WTC11 (cell line): ENCODE data around the gene TM9SF4. TPM values are rescaled to one million over a fixed set of nuclear protein-coding genes. Genes with fewer than 3 reads are reported as not detected.

Experiments
- ATAC-seq: fragments of 200-7000 bp; cut with Tn5 transposase; 2 replicates; pipeline ENCODE4 v1.10.0; 2021; ENCODE audit warnings: mild to moderate bottlenecking, moderate library complexity
- CTCF ChIA-PET: fragments of 300-600 bp; sonication (Branson Sonifier 250); formaldehyde crosslinking; loops from one replicate; lab custom pipeline; 2021; ENCODE audit warnings: antibody characterized with exemption; lab: Charles Lee
- POLR2A ChIA-PET: fragments of 350-600 bp; sonication (Branson Sonifier 250); formaldehyde crosslinking; loops from one replicate; lab custom pipeline; 2021; ENCODE audit warnings: antibody characterized with exemption; lab: Charles Lee
- DNase-seq: peaks from one replicate; pipeline ENCODE4 v3.0.0; 2021; ENCODE audit warnings: low spot score
- H3K27ac Mint-ChIP-seq: 2 replicates; pipeline ENCODE4 v1.8.0; 2021; ENCODE audit warnings: mixed read lengths
- H3K27me3 Mint-ChIP-seq: 2 replicates; pipeline ENCODE4 v1.8.0; 2021; ENCODE audit warnings: low read depth, mild to moderate bottlenecking, moderate library complexity, mixed read lengths
- H3K36me3 Mint-ChIP-seq: 2 replicates; pipeline ENCODE4 v1.8.0; 2021; ENCODE audit warnings: mixed read lengths
- H3K4me1 Mint-ChIP-seq: 2 replicates; pipeline ENCODE4 v1.8.0; 2022; ENCODE audit warnings: mixed read lengths
- H3K4me3 Mint-ChIP-seq: 2 replicates; pipeline ENCODE4 v1.8.0; 2021; ENCODE audit warnings: mild to moderate bottlenecking, moderate library complexity, mixed read lengths
- H3K9me3 Mint-ChIP-seq: 2 replicates; pipeline ENCODE4 v1.8.0; 2021; ENCODE audit warnings: mixed read lengths
- ARID4B ChIP-seq: sonication (generic); formaldehyde crosslinking; IDR thresholded peaks from 2 replicates; pipeline ENCODE4 v1.8.0; 2023; ENCODE audit warnings: missing genetic modification reagents, mild to moderate bottlenecking, borderline replicate concordance
- E2F5 ChIP-seq: sonication (generic); formaldehyde crosslinking; IDR thresholded peaks from 2 replicates; pipeline ENCODE4 v1.8.1; 2022; ENCODE audit warnings: mild to moderate bottlenecking, moderate library complexity, missing genetic modification reagents
- FOXJ3 ChIP-seq: sonication (generic); formaldehyde crosslinking; IDR thresholded peaks from 2 replicates; pipeline ENCODE4 v1.9.0; 2021; ENCODE audit warnings: missing genetic modification reagents, mild to moderate bottlenecking, borderline replicate concordance
- GABPB1 ChIP-seq: sonication (generic); formaldehyde crosslinking; IDR thresholded peaks from 2 replicates; pipeline ENCODE4 v1.8.1; 2023; ENCODE audit warnings: mild to moderate bottlenecking, missing genetic modification reagents
- GRHL2 ChIP-seq: fragments of 250-450 bp; sonication (Bioruptor Pico); IDR thresholded peaks from 2 replicates; pipeline ENCODE4 v1.8.0; 2022; ENCODE audit warnings: mild to moderate bottlenecking, moderate library complexity; ENCODE audit not compliant: insufficient replicate concordance, severe bottlenecking
- GTF2I ChIP-seq: fragments of 250-450 bp; sonication (Bioruptor Pico); conservative IDR thresholded peaks from 2 replicates; pipeline ENCODE4 v1.4.0; 2021; ENCODE audit warnings: mild to moderate bottlenecking
- NR2C2 ChIP-seq: sonication (generic); formaldehyde crosslinking; IDR thresholded peaks from 2 replicates; pipeline ENCODE4 v1.8.0; 2022; ENCODE audit warnings: mild to moderate bottlenecking, missing genetic modification reagents
- TEAD1 ChIP-seq: sonication (generic); formaldehyde crosslinking; IDR thresholded peaks from 2 replicates; pipeline ENCODE4 v1.8.0; 2022; ENCODE audit warnings: mild to moderate bottlenecking, missing genetic modification reagents
- ZNF263 ChIP-seq: sonication (generic); formaldehyde crosslinking; IDR thresholded peaks from 2 replicates; pipeline ENCODE4 v1.8.1; 2022; ENCODE audit warnings: low read depth, mild to moderate bottlenecking, moderate library complexity, missing genetic modification reagents
- ZNF423 ChIP-seq: fragments of 250-450 bp; sonication (Bioruptor Pico); IDR thresholded peaks from 2 replicates; pipeline ENCODE4 v2.1.2; 2022; ENCODE audit warnings: mild to moderate bottlenecking, moderate library complexity
- total RNA-seq: library from RNA; stranded (reverse); gene quantifications from 3 replicates; pipeline ENCODE4 v1.2.3, GENCODE V29; 2021
- TF ChIP-seq, protein P1 (sequence below): fragments of 250-450 bp; sonication (Bioruptor Pico); IDR thresholded peaks from 2 replicates; pipeline ENCODE4 v1.8.0; 2021; ENCODE audit warnings: mild to moderate bottlenecking
- TF ChIP-seq, protein P2 (sequence below): sonication (generic); formaldehyde crosslinking; IDR thresholded peaks from 2 replicates; pipeline ENCODE4 v1.8.1; 2022; ENCODE audit warnings: low read depth, missing genetic modification reagents, borderline replicate concordance
- TF ChIP-seq, protein P3 (sequence below): fragments of 200-600 bp; IDR thresholded peaks from 2 replicates; pipeline ENCODE4 v1.8.0; 2022; ENCODE audit warnings: antibody characterized with exemption

TM9SF4 gene
- total RNA-seq, 1 experiment from 2014 or later: 44.8 TPM

DNA sequence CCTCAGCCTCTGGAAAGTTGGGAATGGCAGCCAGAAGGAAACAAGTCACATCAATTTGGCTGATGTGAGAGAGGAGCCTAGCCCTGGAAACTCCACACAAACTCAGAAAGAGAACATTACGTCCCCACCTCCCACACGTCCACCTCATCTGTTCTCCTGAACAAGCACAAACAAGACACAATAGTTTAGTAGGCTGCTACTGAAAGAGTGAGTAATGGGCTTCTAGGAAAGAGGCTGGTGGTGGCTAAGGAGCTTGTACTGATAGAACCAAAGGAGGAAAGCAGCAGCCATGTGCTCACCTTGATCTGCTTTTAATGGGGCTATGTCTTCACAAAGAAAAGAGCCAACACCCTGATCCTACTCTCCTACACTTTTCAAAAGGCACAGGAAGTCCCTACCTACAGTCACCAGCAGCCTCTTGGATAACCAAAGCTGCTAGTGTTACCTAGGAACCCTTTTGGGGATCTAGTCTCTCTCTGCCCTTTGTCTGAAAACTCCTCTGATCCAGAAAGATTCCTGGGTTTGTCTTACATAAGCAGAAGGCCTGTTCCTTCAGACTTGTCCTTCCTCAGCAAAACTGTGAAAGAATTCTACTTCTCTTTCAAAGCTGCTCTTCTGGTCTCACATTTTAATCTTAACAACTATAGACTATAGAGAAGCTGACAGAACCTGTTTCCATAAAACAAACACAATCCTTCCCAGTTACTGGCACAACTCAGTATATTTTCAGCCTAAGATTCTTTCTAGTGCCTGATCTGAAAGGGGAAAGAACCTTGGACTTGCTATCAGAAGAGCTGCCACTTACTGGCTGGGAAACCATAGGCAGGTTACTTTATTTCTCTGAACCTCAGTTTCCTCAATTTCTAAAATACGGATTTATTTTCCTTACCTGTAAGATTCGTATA lies 94.9 kb downstream of the TM9SF4 start (continued):
- no peak for TF ChIP-seq ARID4B (CRISPR knock-in tag)

GRCh38 chr20:32205110-32205842 lies 95.8 kb downstream of the TM9SF4 start:
- Mint-ChIP-seq H3K4me1 (peaks cover 54% of the 10 kb centered on the region), H3K9me3 (no peaks in the 10 kb centered on the region), H3K36me3 (peaks cover 16% of the 10 kb centered on the region), H3K27ac (peak overlapping the region; percentile 71), H3K4me3 (peak overlapping the region; percentile 98), H3K27me3 (no peaks in the 10 kb centered on the region)
- DNase-seq (no peak), ATAC-seq (no peak)
- CTCF ChIA-PET: interaction anchor here (0.6 to 1.4 kb wide), 3 partner anchors 50 to 352 kb away, joined by 3 read pairs; no protein-coding TSS in a partner anchor
- TF ChIP-seq NR2C2 (CRISPR knock-in tag): no peak
- 0 out of 2 replicates have a peak, but pooled peaks have one; percentile 21 for TF ChIP-seq GABPB1
- POLR2A ChIA-PET: no interaction called here

- TF ChIP-seq ZNF423 (CRISPR knock-in tag) (no peak), FOXJ3 (CRISPR knock-in tag) (no peak), GRHL2 (CRISPR knock-in tag) (no peak), ZNF263 (no peak), TEAD1 (CRISPR knock-in tag) (no peak), GTF2I (CRISPR knock-in tag) (no peak), E2F5 (CRISPR knock-in tag) (no peak)
- TF ChIP-seq, protein P1, sequence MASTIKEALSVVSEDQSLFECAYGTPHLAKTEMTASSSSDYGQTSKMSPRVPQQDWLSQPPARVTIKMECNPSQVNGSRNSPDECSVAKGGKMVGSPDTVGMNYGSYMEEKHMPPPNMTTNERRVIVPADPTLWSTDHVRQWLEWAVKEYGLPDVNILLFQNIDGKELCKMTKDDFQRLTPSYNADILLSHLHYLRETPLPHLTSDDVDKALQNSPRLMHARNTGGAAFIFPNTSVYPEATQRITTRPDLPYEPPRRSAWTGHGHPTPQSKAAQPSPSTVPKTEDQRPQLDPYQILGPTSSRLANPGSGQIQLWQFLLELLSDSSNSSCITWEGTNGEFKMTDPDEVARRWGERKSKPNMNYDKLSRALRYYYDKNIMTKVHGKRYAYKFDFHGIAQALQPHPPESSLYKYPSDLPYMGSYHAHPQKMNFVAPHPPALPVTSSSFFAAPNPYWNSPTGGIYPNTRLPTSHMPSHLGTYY (CRISPR knock-in tag): no peak
- TF ChIP-seq, protein P2, sequence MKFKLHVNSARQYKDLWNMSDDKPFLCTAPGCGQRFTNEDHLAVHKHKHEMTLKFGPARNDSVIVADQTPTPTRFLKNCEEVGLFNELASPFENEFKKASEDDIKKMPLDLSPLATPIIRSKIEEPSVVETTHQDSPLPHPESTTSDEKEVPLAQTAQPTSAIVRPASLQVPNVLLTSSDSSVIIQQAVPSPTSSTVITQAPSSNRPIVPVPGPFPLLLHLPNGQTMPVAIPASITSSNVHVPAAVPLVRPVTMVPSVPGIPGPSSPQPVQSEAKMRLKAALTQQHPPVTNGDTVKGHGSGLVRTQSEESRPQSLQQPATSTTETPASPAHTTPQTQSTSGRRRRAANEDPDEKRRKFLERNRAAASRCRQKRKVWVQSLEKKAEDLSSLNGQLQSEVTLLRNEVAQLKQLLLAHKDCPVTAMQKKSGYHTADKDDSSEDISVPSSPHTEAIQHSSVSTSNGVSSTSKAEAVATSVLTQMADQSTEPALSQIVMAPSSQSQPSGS (CRISPR knock-in tag): no peak
- TF ChIP-seq, protein P3, sequence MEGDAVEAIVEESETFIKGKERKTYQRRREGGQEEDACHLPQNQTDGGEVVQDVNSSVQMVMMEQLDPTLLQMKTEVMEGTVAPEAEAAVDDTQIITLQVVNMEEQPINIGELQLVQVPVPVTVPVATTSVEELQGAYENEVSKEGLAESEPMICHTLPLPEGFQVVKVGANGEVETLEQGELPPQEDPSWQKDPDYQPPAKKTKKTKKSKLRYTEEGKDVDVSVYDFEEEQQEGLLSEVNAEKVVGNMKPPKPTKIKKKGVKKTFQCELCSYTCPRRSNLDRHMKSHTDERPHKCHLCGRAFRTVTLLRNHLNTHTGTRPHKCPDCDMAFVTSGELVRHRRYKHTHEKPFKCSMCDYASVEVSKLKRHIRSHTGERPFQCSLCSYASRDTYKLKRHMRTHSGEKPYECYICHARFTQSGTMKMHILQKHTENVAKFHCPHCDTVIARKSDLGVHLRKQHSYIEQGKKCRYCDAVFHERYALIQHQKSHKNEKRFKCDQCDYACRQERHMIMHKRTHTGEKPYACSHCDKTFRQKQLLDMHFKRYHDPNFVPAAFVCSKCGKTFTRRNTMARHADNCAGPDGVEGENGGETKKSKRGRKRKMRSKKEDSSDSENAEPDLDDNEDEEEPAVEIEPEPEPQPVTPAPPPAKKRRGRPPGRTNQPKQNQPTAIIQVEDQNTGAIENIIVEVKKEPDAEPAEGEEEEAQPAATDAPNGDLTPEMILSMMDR: no peak
- POLR2A ChIA-PET: no interaction called here
- Mint-ChIP-seq H3K27ac (peak overlapping the region; percentile 94), H3K4me1 (peaks cover 54% of the 10 kb centered on the region), H3K4me3 (peak overlapping the region; percentile 98), H3K9me3 (no peaks in the 10 kb centered on the region), H3K27me3 (no peaks in the 10 kb centered on the region), H3K36me3 (peaks cover 18% of the 10 kb centered on the region)
- ATAC-seq: no peak
- DNase-seq: no peak
- CTCF ChIA-PET: interaction anchor here (1.0 to 1.4 kb wide), 2 partner anchors 51 to 175 kb away, joined by 3 read pairs; no protein-coding TSS in a partner anchor
Measured at GRCh38 chr20:32205843-32206759, 96.6 kb downstream of the TM9SF4 start.
